ENCODE results near the gene PCNX3.

DNA sequence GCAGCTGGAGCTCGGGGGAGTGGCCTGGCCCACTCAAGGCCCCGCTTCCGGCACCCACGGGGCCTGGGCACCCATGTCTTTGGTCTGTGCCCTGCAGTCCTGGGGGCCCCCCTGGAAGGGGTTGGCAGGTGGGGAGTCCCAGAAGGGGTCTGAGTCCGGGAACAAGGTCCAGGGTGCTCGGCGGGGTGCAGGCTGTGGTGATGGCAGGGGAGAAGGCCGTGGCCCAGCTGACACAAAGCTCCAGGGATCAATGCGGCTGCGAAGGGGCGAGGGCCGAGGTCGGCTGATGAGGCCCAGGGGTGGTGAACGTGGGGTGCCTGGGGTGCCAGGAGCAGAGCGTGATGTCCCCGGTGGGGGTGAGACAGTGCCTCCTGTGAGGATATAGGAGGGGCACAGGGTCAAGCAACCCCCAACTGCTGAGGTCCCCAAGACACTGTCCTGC is 17.3 kb upstream of the PCNX3 start:
- TF ChIP-seq, protein P1, sequence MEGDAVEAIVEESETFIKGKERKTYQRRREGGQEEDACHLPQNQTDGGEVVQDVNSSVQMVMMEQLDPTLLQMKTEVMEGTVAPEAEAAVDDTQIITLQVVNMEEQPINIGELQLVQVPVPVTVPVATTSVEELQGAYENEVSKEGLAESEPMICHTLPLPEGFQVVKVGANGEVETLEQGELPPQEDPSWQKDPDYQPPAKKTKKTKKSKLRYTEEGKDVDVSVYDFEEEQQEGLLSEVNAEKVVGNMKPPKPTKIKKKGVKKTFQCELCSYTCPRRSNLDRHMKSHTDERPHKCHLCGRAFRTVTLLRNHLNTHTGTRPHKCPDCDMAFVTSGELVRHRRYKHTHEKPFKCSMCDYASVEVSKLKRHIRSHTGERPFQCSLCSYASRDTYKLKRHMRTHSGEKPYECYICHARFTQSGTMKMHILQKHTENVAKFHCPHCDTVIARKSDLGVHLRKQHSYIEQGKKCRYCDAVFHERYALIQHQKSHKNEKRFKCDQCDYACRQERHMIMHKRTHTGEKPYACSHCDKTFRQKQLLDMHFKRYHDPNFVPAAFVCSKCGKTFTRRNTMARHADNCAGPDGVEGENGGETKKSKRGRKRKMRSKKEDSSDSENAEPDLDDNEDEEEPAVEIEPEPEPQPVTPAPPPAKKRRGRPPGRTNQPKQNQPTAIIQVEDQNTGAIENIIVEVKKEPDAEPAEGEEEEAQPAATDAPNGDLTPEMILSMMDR (IDR thresholded peaks at IDR 0.05; ENCODE audit: insufficient read depth, low read depth, low read length): no peak
- no peak for TF ChIP-seq EZH2 (IDR thresholded peaks at IDR 0.05; ENCODE audit: insufficient read depth, low read length)
